Panc1 (cell line): ENCODE measurements around the gene SAPCD1.

Source experiments
- POLR2AphosphoS5 ChIP-seq: IDR thresholded peaks from 2 replicates; pipeline ENCODE4 v1.6.1; 2012; ENCODE audit warnings: mild to moderate bottlenecking, low read depth, low read length, moderate library complexity
- SIN3A ChIP-seq: IDR thresholded peaks from 2 replicates; pipeline ENCODE4 v1.6.1; 2012; ENCODE audit warnings: low read depth, mild to moderate bottlenecking, low read length, moderate library complexity, borderline replicate concordance; ENCODE audit not compliant: insufficient read depth
- TCF7L2 ChIP-seq: IDR thresholded peaks from 2 replicates; pipeline ENCODE4 v1.6.1; 2011; ENCODE audit warnings: mild to moderate bottlenecking, low read depth, low read length, inconsistent platforms
- TF ChIP-seq, protein P1 (sequence below): fragments of 450-650 bp; IDR thresholded peaks from 2 replicates; pipeline ENCODE4 v1.5.1; 2017; ENCODE audit warnings: mild to moderate bottlenecking
- TF ChIP-seq, protein P2 (sequence below), 2 experiments: IDR thresholded peaks; 2 replicates each; pipeline ENCODE4 v1.6.1; 2011 to 2012; ENCODE audit warnings: low read depth in 2 of 2, control low read depth in 1 of 2, low read length in 1 of 2, mild to moderate bottlenecking in 1 of 2, moderate library complexity in 1 of 2; ENCODE audit not compliant: insufficient read depth in 1 of 2

DNA sequence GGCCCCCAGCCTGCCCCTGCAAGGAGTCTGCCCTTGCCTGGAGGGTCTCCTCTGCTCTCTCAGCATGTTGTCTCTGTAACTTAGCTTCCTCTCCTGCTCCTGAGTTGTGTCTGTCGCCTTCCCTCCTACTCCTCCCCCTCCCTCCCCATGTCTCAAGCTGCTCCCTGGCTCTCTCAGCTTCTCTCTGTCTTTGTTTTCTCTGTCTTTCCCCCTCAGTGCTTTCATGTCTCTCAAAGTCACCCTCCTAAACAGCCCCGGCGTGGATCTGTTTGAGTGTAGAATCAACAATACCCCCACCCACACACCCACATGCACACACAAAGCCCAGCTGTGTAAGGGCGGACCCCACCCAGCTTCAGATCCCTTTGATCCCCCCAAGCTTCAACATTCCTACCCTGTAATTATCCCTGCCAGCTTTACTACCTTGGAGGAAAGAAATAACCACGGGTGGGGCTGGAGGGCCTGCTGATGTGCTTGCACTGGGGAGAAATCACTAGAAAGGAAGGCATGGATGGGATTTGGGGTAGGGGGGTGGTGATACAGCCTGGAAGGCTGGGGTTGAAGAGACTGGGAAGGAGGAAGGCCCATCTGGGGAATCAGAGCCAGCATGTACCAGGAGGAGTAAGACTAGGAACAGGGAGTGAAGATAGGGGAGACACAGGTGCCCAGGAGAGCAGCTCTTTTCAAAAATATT, 48.3 kb upstream of the SAPCD1 start:
- TF ChIP-seq, protein P1, sequence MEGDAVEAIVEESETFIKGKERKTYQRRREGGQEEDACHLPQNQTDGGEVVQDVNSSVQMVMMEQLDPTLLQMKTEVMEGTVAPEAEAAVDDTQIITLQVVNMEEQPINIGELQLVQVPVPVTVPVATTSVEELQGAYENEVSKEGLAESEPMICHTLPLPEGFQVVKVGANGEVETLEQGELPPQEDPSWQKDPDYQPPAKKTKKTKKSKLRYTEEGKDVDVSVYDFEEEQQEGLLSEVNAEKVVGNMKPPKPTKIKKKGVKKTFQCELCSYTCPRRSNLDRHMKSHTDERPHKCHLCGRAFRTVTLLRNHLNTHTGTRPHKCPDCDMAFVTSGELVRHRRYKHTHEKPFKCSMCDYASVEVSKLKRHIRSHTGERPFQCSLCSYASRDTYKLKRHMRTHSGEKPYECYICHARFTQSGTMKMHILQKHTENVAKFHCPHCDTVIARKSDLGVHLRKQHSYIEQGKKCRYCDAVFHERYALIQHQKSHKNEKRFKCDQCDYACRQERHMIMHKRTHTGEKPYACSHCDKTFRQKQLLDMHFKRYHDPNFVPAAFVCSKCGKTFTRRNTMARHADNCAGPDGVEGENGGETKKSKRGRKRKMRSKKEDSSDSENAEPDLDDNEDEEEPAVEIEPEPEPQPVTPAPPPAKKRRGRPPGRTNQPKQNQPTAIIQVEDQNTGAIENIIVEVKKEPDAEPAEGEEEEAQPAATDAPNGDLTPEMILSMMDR = no peak
- TF ChIP-seq POLR2AphosphoS5 (no peak), TCF7L2 (no peak), SIN3A (no peak)
- TF ChIP-seq, protein P2, sequence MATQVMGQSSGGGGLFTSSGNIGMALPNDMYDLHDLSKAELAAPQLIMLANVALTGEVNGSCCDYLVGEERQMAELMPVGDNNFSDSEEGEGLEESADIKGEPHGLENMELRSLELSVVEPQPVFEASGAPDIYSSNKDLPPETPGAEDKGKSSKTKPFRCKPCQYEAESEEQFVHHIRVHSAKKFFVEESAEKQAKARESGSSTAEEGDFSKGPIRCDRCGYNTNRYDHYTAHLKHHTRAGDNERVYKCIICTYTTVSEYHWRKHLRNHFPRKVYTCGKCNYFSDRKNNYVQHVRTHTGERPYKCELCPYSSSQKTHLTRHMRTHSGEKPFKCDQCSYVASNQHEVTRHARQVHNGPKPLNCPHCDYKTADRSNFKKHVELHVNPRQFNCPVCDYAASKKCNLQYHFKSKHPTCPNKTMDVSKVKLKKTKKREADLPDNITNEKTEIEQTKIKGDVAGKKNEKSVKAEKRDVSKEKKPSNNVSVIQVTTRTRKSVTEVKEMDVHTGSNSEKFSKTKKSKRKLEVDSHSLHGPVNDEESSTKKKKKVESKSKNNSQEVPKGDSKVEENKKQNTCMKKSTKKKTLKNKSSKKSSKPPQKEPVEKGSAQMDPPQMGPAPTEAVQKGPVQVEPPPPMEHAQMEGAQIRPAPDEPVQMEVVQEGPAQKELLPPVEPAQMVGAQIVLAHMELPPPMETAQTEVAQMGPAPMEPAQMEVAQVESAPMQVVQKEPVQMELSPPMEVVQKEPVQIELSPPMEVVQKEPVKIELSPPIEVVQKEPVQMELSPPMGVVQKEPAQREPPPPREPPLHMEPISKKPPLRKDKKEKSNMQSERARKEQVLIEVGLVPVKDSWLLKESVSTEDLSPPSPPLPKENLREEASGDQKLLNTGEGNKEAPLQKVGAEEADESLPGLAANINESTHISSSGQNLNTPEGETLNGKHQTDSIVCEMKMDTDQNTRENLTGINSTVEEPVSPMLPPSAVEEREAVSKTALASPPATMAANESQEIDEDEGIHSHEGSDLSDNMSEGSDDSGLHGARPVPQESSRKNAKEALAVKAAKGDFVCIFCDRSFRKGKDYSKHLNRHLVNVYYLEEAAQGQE (IDR thresholded peaks at IDR 0.05; ENCODE audit: insufficient read depth in 1 of 2, low read depth in 2 of 2, low read length in 1 of 2) = no peak
